Measurements from ENCODE around the gene OR1I1. TPM values are rescaled to one million over a fixed set of nuclear protein-coding genes. Genes with fewer than 3 reads are reported as not detected.

Gene OR1I1
- total RNA-seq, 1 donor from 2014 or later, result not detected

GRCh38 chr19:15129856-15130585, 48.0 kb downstream of the OR1I1 start:
- no peak for TF ChIP-seq CTCF (IDR thresholded peaks at IDR 0.05; ENCODE audit: partially characterized antibody, unreplicated experiment)
- Mint-ChIP-seq H3K4me3 (ENCODE audit: unreplicated experiment) (no peak overlapping the region), H3K4me1 (ENCODE audit: low read depth, unreplicated experiment) (no peaks in the 10 kb centered on the region), H3K9me3 (ENCODE audit: unreplicated experiment) (peaks cover 5% of the 10 kb centered on the region), H3K36me3 (ENCODE audit: unreplicated experiment) (no peaks in the 10 kb centered on the region), H3K27ac (ENCODE audit: unreplicated experiment) (no peak overlapping the region), H3K27me3 (ENCODE audit: unreplicated experiment) (peaks cover 9% of the 10 kb centered on the region)
- no peak for DNase-seq

GRCh38 chr19:15136234-15136954, 54.4 kb downstream of the OR1I1 start:
- no peak overlapping the region for H3K27ac Mint-ChIP-seq (ENCODE audit: unreplicated experiment)
- peaks cover 6% of the 10 kb centered on the region for H3K36me3 Mint-ChIP-seq (ENCODE audit: unreplicated experiment)
- H3K27me3 Mint-ChIP-seq (ENCODE audit: unreplicated experiment), result no peaks in the 10 kb centered on the region
- peaks cover 6% of the 10 kb centered on the region for H3K9me3 Mint-ChIP-seq (ENCODE audit: unreplicated experiment)
- H3K4me3 Mint-ChIP-seq (ENCODE audit: unreplicated experiment), result no peak overlapping the region
- TF ChIP-seq CTCF (IDR thresholded peaks at IDR 0.05; ENCODE audit: partially characterized antibody, unreplicated experiment), result no peak
- no peaks in the 10 kb centered on the region for H3K4me1 Mint-ChIP-seq (ENCODE audit: low read depth, unreplicated experiment)
- DNase-seq, result no peak

- DNase-seq, result no peak
- Mint-ChIP-seq H3K4me3 (ENCODE audit: unreplicated experiment) (no peak overlapping the region), H3K27ac (ENCODE audit: unreplicated experiment) (no peak overlapping the region), H3K27me3 (ENCODE audit: unreplicated experiment) (peaks cover 4% of the 10 kb centered on the region), H3K36me3 (ENCODE audit: unreplicated experiment) (peaks cover 6% of the 10 kb centered on the region), H3K9me3 (ENCODE audit: unreplicated experiment) (peaks cover 6% of the 10 kb centered on the region), H3K4me1 (ENCODE audit: low read depth, unreplicated experiment) (no peaks in the 10 kb centered on the region)
- TF ChIP-seq CTCF (IDR thresholded peaks at IDR 0.05; ENCODE audit: partially characterized antibody, unreplicated experiment), result no peak
Observed at GRCh38 chr19:15137777-15138176, 55.8 kb downstream of the OR1I1 start.

GRCh38 chr19:15138427-15138826, 56.4 kb downstream of the OR1I1 start:
- peaks cover 4% of the 10 kb centered on the region for H3K27me3 Mint-ChIP-seq (ENCODE audit: unreplicated experiment)
- no peak for DNase-seq
- peaks cover 6% of the 10 kb centered on the region for H3K36me3 Mint-ChIP-seq (ENCODE audit: unreplicated experiment)
- no peaks in the 10 kb centered on the region for H3K4me1 Mint-ChIP-seq (ENCODE audit: low read depth, unreplicated experiment)
- no peak overlapping the region for H3K4me3 Mint-ChIP-seq (ENCODE audit: unreplicated experiment)
- H3K9me3 Mint-ChIP-seq (ENCODE audit: unreplicated experiment), result peaks cover 6% of the 10 kb centered on the region
- H3K27ac Mint-ChIP-seq (ENCODE audit: unreplicated experiment), result no peak overlapping the region
- no peak for TF ChIP-seq CTCF (IDR thresholded peaks at IDR 0.05; ENCODE audit: partially characterized antibody, unreplicated experiment)

- TF ChIP-seq CTCF (IDR thresholded peaks at IDR 0.05; ENCODE audit: partially characterized antibody, unreplicated experiment), result no peak
- no peak for DNase-seq
Observed at GRCh38 chr19:15141143-15141542, 59.1 kb downstream of the OR1I1 start.

More at GRCh38 chr19:15141143-15141542, 59.1 kb downstream of the OR1I1 start:
- Mint-ChIP-seq H3K27ac (ENCODE audit: unreplicated experiment) (no peak overlapping the region), H3K4me3 (ENCODE audit: unreplicated experiment) (no peak overlapping the region), H3K9me3 (ENCODE audit: unreplicated experiment) (peaks cover 5% of the 10 kb centered on the region), H3K4me1 (ENCODE audit: low read depth, unreplicated experiment) (no peaks in the 10 kb centered on the region), H3K27me3 (ENCODE audit: unreplicated experiment) (peaks cover 7% of the 10 kb centered on the region), H3K36me3 (ENCODE audit: unreplicated experiment) (peaks cover 6% of the 10 kb centered on the region)
